ENCODE results near the gene CPAMD8.
"Not testable (repeated sequence)": the region's sequence is repeated elsewhere in the genome, so short reads cannot be mapped to it uniquely, and the experiment has no call there.

Gene CPAMD8

DNA sequence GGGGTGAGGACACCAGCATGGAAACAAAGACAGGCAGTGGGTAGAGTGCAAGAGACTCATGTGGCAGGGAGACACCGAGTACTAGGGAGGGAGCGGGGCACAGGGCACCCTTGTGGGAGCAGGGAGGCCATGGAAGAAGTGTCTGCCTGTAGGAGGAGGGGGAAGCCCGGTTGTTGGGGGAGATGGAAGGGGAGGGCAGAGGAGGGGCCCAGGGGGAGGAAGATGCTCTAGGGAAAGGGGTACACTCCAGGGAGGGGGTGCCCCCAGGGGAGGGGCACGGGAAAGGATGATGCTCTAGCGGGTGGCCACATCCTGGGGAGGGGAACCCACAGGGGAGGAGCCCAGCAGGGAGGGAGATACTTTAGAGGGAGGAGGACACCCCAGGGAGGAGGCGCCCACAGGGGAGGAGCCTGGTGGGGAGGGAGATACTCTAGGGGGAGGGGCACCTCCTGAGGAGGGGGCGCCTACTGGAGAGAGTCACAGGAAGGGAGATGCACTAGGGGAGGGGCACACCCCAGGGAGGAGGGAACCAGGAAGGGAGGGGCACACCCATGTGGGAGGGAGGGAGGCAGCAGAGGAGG is 24.9 kb downstream of the CPAMD8 start:
- DNase-seq (ENCODE audit: low read depth), result peak; percentile 54

DNA sequence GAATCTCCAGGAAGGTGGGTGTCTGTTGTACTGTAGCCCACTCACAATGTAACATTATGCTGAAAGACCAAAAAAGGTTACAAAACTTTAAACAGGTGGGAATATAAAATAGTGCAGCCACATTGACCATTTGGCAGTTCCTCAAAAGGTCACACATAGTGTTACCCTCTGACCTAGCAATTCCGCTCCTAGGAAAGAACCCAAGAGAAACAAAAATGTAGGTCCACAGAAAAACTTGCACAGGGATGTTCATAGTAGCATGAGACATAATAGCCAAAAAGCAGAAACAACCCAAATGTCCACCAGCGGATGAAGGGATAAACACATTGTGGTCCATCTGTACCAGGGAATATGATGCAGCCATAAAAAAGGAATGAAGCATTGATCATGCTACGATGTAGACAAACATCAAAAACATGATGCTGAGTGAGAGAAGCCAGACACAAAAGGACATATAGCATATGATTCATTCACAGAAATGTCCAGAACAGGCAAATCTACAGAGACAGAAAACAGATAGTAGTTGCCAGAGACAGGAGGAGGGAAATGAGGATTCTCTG is 27.9 kb downstream of the CPAMD8 start:
- no peak for DNase-seq (ENCODE audit: low read depth)

DNA sequence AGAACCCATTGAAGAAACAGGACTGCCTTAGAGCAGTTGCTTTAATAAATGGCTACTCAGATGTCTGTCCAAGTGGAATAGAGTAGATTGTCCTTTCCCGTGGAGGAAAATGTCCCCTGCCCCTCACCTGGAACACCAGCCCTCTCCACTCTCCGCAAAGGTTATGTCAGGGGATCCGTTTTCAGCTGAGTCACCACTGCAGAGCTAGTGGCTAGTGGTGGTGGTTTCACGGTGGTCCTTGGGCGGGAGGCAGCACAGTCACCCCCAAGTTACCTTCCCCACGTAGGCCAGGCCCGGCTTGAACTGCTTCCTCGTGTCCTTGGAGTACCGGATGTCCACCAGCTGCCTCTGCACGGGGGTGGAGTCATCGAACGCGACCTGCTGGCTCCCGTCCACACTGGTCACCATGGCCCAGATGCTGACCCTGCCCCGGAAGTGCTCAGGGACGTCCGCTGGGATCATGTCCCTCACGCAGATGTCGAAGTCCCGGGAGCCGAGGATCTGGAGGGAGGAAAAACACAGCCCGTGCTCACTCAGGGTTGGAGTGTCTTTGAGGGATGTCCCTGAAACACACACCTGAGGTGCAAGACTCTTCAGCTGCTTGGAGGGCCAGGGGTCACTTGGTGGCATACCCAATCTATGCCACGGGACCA is 29.6 kb downstream of the CPAMD8 start:
- not testable (repeated sequence) for DNase-seq (ENCODE audit: low read depth)

DNA sequence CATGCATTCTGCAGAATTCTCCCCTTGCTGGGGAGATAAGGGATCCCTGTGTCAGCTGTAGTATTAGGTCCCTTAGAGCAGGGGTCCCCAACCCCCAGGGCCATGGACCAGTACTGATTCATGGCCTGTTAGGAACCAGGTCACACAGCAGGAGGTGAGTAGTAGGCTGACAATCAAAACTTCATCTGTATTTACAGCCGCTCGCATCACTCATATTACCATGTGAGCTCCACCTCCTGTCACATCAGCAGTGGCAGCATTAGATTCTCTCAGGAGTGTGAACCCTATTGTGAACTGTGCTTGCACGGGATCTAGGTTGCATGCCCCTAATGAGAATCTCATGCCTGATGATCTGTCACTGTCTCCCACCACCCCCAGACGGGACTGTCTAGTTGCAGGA is 37.9 kb downstream of the CPAMD8 start:
- DNase-seq (ENCODE audit: low read depth), result no peak

DNA sequence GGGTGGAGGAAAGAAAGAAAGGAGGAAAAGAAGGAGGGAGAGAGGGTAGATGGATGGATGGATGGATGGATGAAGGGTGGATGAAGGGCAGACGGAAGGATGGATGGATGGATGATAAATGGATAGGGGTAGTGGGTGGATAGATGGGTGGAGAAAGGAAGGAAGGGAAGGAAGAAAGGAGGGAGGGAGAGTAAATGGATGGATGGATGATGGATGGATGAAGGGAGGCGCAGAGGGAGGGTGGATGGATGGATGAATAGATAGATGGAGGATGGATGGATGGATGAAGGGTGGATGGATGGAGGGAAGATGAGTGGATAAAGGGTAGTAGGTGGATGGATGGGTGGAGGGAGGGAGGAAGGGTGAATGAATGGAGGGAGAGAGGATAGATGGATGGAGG is 41.2 kb downstream of the CPAMD8 start:
- no peak for DNase-seq (ENCODE audit: low read depth)

DNA sequence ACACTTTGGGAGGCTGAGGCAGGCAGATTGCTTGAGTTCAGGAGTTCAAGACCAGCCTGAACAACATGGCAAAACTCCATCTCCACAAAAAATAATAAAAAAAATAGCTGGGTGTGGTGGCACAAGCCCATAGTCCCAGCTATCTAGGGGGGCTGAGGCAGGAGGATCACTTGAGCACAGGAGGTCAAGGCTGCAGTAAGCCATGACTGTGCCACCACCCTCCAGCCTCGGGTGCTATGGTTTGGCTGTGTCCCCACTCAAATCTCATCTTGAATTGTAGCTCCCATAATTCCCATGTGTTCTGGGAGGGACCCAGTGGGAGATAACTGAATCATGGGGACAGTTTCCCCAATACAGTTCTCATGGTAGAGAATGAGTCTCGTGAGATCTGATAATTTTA is 44.0 kb downstream of the CPAMD8 start:
- not testable (repeated sequence) for DNase-seq (ENCODE audit: low read depth)

DNA sequence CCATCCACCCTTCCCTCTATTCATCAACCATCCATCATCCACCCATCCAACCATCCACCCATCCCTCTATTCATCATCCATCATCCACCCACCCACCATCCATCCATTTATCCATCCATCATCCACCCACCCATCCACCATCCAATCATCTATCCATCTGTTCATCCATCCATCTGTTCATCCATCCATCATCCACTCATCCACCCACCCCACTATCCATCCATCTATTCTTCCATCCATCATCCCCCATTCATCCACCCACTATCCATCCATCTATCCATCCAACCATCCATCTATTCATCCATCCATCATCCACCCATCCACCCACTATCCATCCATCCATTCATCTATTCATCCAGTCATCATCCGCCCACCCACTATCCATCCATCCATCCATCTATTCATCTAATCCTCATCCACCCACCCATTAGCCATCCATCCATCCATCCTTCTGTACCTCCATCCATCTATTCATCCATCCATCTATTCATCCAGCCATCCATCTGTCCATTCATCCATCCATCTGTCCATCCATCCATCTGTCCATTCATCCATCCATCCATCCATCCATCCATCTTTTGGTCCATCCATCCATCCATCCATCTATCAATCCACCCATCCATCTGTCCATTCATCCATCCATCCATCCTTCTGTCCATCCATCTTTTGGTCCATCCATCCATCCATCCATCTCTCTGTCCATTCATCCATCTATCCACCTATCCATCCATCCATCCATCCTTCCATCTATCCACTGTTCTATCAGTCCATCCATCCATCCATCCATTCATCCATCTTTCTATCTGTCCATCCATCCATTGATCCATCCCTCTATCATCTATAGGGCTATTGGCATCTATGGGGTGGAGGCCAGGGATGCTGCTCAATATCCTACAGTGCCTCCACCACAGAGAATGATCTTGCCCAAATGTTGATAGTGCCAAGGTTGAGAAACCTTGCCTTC is 47.5 kb downstream of the CPAMD8 start:
- DNase-seq (ENCODE audit: low read depth), result no peak

DNA sequence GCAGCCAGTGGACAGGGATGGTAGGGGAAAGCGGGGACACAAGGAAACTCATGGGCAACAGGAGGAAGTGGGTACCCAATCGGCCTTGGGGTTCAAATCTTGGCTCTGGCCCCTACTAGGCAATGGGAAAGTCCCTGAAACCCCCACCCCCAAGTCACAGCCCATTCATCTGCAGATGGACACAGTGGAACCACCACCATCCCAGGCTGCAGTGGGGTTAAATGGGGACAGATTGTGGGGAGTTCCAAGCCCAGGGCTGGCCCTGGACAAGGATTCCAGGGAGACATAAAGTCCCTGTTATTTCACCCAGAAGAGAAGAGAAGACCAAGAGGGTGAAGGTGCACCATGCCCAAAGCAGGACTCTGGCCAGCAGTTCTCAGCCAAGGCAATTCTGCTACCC is 48.5 kb downstream of the CPAMD8 start:
- DNase-seq (ENCODE audit: low read depth), result no peak

DNA sequence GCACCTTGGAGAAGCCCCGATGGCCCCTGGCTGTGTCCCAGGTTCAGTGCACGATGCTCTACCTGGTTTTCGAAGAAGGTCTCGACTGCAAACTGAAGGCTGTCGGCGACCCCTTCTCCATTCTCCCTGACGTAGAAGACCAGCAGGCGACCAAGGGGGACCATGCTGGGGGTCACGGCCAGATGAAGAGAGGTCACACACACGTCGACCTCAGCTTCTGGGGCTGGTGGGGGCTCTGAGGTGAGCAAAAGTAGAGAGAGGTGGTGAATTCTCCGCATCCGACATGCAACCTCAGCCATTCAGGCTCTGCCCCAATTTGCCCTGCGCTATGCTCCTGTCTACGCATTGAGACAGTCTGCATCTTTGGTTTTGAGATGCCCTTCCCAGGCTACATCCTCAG is 49.3 kb downstream of the CPAMD8 start:
- no peak for DNase-seq (ENCODE audit: low read depth)

DNA sequence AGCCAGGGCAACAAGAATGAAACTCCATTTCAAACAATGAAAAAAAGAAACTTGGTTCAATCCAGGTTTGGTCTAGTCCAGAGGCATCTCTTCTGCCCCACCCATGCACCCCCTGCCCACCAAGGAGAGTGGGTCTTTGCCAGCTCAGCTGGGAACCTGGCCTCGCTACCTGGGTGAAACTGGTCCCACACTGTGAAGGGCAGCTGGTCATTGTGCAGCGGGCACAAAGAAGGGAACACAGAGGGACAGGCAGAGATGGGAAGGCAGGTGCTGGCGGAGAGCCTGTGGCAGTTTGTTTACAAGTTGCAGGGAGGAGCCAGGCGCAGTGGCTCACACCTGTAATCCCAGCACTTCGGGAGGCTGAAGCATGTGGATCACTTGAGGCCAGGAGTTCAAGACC is 50.2 kb downstream of the CPAMD8 start:
- DNase-seq (ENCODE audit: low read depth), result no peak

DNA sequence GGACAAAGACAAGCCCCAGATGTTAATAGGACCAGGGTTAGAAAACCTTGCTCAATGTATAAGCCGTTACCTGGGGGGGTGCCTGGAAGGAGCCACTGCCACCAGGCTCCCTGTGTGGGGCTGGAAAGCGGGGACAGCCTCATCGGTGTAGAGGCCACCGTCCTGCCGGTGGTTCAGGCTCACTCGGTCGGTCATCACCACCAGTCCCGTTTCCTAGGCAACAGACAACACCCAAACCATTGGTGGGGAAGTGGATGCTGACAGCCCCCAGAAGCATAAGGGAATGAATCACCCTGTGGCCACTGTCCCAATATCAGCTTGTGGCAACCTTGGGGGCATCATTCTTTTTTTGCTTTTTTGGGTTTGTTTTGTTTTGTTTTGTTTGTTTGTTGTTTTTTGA is 55.8 kb downstream of the CPAMD8 start:
- DNase-seq (ENCODE audit: low read depth), result no peak

DNA sequence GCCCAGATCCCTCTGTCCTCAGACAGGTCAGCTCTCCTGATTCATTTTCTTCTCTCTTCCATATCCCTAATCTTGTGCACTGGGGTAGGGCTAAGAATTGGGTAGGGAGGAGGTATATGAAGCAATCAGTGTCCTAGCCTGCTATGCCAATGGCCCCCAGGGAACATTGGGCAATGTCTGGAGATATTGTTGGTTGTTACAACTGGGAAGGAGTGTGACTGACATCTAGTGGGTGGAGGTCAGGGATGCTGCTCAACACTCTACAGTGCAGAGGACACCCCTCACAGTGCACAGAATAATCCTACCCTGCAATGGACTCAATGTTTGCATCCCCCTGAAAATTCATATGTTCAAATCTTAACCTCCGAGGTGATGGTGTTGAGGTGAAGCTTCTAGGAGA is 57.5 kb downstream of the CPAMD8 start:
- no peak for DNase-seq (ENCODE audit: low read depth)

DNA sequence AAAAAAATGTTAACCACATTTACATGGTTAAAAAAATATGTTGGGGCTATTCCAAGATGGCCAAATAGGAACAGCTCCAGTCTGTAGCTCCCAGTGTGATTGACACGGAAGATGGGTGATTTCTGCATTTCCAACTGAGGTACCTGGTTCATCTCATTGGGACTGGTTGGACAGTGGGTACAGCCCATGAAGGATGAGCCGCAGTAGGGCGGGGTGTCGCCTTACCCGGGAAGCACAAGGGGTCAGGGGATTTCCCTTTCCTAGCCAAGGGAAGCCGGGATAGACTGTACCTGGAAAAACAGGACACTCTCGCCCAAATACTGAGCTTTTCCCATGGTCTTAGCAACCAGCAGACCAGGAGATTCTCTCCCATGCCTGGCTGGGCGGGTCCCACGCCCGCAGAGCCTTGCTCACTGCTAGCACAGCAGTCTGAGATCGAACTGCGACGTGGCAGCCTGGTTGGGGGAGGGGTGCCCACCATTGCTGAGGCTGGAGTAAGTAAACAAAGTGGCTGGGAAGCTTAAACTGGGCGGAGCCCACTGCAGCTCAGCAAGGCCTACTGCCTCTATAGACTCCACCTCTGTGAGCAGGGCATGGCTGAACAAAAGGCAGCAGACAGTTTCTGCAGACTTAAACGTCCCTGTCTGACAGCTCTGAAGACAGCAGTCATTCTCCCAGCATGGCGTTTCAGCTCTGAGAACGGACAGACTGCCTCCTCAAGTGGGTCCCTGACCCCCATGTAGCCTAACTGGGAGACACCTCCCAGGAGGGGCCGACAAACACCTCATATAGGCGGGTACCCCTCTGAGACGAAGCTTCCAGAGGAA is 65.4 kb downstream of the CPAMD8 start:
- DNase-seq (ENCODE audit: low read depth), result not testable (repeated sequence)

DNA sequence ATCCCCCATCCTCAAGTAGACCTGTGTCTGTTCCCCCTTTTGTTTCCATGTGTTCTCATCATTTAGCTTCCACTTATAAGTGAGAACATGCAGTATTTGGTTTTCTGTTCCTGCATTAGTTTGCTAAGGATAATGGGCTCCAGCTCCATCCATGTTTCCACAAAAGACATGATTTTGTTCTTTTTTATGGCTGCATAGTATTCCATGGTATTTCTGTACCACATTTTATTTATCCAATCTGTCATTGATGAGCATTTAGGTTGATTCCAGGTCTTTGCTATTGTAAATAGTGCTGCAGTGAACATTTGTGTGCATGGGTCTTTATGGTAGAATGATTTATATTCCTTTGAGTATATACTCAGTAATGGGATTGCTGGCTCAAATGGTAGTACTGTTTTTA is 68.3 kb downstream of the CPAMD8 start:
- not testable (repeated sequence) for DNase-seq (ENCODE audit: low read depth)

DNA sequence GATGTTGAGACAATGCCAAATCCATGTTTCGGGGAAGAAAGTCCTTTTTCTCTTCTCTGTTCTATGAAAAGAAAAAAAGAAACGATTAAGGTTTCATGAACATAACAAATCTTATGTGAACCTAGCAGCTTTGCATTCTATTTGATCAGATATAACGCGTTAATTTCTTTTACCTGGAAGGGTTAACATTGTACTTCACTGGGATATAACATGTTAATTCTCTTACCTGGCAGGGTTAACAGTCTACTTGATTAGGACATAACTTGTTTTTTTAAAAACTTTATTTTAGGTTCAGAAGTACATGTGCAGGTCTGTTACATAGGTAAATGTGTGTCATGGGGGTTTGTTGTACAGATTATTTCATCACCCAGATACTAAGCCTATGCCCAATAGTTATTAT is 68.8 kb downstream of the CPAMD8 start:
- no peak for DNase-seq (ENCODE audit: low read depth)

DNA sequence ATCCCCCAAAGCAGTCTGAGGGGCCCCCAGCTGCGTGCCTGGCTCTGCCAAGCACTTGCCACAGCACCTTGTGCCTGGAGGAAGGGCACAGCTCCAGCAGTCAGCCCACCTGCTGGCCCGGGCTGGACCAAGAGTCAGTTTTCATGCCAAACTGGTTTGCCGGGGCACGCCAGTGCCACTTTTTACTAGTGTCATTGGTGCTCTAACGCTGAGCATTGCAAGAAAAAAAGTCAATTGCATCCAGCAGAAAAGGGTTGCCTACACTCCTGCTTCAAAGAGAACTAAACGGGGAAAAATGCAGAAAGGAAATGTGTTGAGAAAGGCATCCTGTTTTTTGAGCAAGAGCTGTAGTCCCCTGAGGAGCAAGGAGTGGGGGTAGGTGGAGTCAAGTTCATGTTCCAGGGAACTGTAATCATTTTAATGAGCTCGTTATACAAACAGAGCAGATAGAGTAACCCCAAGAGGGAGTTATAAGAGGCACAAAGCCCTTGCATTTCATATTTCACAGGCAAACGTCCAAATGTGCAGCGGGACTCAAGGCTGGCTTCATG is 69.4 kb downstream of the CPAMD8 start:
- no peak for DNase-seq (ENCODE audit: low read depth)

DNA sequence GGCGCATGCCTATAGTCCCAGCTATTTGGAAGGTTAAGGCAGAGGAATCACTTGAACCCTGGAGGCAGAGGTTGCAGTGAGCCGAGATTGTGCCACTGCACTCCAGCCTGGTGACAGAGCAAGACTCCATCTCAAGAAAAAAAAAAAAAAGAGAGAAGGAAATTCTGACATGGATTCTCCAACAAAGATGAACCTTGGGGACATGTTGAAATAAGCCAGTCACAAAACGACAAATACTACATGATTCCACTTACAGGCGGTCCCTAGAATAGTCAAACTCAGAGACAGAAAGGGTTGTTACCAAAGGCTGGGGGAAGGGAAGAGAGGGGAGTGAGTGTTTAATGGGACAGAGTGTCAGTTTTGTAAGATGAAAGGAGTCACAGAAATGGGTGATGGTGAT is 71.4 kb downstream of the CPAMD8 start:
- DNase-seq (ENCODE audit: low read depth), result no peak

DNA sequence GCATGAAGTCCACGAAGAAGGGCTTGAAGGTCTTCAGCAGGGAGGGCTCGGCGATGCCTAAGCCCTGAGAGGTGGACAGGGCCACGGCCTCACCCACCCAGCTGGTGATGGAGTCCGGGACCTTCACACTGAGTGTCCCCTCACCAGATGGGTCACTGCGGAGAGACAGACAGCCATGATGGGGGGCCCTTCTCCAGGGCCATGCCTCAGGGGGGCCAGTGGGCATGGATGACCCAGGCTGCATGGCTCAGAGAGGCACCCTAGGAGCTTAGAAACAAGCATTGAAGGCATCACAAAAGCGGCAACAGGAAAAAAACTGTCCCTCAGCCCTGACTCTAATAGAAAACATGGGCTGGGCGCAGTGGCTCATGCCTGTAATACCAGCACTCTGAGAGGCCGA is 74.6 kb downstream of the CPAMD8 start:
- no peak for DNase-seq (ENCODE audit: low read depth)

DNA sequence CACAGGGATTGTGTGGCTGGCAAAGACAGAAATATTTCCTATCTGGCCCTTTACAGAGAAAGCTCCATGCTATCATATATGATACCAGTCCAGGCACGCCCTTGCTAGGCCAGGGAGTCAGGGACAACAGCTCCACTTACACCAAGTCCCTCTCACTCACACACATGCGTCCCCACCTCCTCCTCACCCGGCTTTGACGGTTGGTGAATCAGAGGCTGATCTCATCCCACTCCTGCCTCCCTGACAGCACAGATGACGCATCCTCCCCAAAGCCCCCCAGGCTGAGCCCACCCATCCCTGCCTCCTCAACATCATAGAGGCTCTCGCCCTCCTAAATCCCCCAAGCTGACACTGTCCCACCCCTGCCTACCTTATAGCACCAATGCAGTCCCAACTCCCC is 75.1 kb downstream of the CPAMD8 start:
- DNase-seq (ENCODE audit: low read depth), result no peak

DNA sequence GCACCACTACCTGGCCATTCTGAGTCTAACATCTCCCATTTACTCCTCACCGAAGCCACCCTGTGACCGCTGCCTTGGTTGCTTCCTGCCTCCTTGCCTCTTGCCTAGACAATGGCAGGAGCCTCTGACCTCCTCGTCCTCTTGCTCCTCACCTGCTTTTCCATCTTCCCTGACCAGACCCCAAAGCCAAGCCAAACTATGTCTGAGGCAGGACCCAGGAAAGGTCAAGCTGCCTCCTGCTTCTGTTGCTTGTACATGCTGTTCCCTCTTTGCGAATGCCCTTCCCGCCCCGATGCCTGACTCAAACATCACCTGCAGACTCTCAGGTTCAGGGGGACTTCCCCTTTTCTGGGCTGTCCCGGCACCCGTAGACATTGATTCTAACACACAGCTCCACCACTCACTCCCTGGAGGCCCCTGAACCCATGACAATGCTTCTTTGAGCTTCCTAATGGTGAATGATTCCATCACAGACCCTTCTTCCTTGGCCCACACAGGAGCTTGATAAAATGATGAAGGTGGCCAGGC is 77.0 kb downstream of the CPAMD8 start:
- no peak for DNase-seq (ENCODE audit: low read depth)

All from stimulated activated CD8-positive, alpha-beta memory T cell treated with anti-CD3 and anti-CD28 coated beads, Interleukin-15, amount 100 ng/mL, for 1 hour (primary cell).